ENCODE data around the gene DNAH10. TPM values are rescaled to one million over a fixed set of nuclear protein-coding genes. Genes with fewer than 3 reads are reported as not detected.

Gene DNAH10
- total RNA-seq, 1 experiment from 2014 or later = 0.39 TPM

DNA sequence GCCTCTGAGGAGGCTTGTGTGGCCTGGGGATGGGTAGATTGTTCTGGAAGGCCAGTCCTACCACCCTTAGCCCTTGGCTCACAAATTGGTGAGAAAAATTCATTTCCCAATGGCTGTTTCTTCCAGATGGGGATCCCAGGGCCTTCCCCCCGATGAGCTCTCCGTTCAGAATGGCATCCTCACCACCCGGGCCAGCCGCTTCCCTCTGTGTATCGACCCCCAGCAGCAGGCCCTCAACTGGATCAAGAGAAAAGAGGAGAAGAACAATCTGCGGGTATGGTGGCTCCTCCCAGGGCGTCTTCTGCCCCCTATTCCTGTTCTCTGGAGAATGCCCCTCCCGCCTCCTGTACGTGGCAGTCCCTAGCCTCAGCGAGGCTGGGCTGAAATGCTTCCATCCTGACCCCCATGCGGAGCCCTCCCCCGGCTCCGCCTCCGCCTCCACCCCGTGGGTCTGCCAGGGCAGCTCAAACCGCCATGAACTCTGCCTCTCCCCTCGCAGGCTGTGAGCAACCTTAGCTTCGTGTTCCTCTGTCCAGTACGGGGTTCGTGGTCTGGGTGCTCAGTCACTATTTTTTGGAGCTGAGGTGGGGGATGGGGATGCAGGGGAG lies 152.7 kb downstream of the DNAH10 start:
- ATAC-seq (no peak), DNase-seq (ENCODE audit: low read depth, low spot score) (no peak)
- in situ Hi-C loops (cut with HindIII; ENCODE audit: low pct_unique_long_range_greater_than_20kb, low sequenced_read_pairs) (no loop called here), intact Hi-C loops (cut with micrococcal nuclease; ENCODE audit: unreplicated experiment) (no loop called here)
- BruUV-seq (replicated peaks) = no TSS peak
- no peak overlapping the region for H3K27ac ChIP-seq (ENCODE audit: low read length)
- no peaks in the 10 kb centered on the region for H3K36me3 ChIP-seq (ENCODE audit: control insufficient read depth, insufficient read depth, low read length)
- H3K4me3 ChIP-seq (ENCODE audit: low read depth in 2 of 2, low read length in 2 of 2) = no peak overlapping the region
- H3K27me3 ChIP-seq (ENCODE audit: control insufficient read depth, insufficient read depth, low read length) = peaks cover 2% of the 10 kb centered on the region; the same call in 1 of the 2 replicates
- ChIA-PET CTCF (no interaction called here), POLR2A (no interaction called here)
- no peaks in the 10 kb centered on the region for H3K4me1 ChIP-seq (ENCODE audit: control insufficient read depth, insufficient read depth, low read length)
- TF ChIP-seq, protein P1, sequence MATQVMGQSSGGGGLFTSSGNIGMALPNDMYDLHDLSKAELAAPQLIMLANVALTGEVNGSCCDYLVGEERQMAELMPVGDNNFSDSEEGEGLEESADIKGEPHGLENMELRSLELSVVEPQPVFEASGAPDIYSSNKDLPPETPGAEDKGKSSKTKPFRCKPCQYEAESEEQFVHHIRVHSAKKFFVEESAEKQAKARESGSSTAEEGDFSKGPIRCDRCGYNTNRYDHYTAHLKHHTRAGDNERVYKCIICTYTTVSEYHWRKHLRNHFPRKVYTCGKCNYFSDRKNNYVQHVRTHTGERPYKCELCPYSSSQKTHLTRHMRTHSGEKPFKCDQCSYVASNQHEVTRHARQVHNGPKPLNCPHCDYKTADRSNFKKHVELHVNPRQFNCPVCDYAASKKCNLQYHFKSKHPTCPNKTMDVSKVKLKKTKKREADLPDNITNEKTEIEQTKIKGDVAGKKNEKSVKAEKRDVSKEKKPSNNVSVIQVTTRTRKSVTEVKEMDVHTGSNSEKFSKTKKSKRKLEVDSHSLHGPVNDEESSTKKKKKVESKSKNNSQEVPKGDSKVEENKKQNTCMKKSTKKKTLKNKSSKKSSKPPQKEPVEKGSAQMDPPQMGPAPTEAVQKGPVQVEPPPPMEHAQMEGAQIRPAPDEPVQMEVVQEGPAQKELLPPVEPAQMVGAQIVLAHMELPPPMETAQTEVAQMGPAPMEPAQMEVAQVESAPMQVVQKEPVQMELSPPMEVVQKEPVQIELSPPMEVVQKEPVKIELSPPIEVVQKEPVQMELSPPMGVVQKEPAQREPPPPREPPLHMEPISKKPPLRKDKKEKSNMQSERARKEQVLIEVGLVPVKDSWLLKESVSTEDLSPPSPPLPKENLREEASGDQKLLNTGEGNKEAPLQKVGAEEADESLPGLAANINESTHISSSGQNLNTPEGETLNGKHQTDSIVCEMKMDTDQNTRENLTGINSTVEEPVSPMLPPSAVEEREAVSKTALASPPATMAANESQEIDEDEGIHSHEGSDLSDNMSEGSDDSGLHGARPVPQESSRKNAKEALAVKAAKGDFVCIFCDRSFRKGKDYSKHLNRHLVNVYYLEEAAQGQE (IDR thresholded peaks at IDR 0.05; ENCODE audit: insufficient read depth in 1 of 2, low read depth in 2 of 2, low read length in 1 of 2) = no peak
- TF ChIP-seq, protein P2, sequence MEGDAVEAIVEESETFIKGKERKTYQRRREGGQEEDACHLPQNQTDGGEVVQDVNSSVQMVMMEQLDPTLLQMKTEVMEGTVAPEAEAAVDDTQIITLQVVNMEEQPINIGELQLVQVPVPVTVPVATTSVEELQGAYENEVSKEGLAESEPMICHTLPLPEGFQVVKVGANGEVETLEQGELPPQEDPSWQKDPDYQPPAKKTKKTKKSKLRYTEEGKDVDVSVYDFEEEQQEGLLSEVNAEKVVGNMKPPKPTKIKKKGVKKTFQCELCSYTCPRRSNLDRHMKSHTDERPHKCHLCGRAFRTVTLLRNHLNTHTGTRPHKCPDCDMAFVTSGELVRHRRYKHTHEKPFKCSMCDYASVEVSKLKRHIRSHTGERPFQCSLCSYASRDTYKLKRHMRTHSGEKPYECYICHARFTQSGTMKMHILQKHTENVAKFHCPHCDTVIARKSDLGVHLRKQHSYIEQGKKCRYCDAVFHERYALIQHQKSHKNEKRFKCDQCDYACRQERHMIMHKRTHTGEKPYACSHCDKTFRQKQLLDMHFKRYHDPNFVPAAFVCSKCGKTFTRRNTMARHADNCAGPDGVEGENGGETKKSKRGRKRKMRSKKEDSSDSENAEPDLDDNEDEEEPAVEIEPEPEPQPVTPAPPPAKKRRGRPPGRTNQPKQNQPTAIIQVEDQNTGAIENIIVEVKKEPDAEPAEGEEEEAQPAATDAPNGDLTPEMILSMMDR (IDR thresholded peaks at IDR 0.05) = no peak
- TF ChIP-seq SIN3A (IDR thresholded peaks at IDR 0.05; ENCODE audit: borderline replicate concordance, insufficient read depth, low read depth, low read length) (no peak), POLR2AphosphoS5 (IDR thresholded peaks at IDR 0.05; ENCODE audit: low read depth, low read length) (no peak), TCF7L2 (IDR thresholded peaks at IDR 0.05; ENCODE audit: low read depth, low read length) (no peak)
- no peaks in the 10 kb centered on the region for H3K9me3 ChIP-seq (ENCODE audit: control insufficient read depth, insufficient read depth, low read depth, low read length)

DNA sequence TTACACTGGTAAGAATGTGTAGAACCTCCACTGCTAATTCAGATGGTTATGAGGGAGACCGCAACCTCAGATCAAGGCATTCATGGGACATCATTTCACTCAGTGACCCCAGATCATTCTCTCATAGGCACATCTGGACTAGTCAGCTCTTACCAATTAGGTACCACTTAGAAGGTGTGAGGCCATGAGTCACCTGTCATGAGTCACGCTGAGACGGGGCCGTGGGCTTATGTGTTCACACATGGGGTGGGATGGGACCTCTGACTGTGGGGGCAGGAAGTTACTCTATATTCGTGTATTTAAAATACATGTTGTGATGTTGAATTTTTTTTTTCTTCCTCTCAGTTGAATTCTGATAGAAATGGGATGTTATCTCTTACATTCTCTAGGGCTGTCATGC lies 154.6 kb downstream of the DNAH10 start:
- TF ChIP-seq POLR2AphosphoS5 (IDR thresholded peaks at IDR 0.05; ENCODE audit: low read depth, low read length) (no peak), SIN3A (IDR thresholded peaks at IDR 0.05; ENCODE audit: borderline replicate concordance, insufficient read depth, low read depth, low read length) (no peak), TCF7L2 (IDR thresholded peaks at IDR 0.05; ENCODE audit: low read depth, low read length) (no peak)
- TF ChIP-seq, protein P1 (IDR thresholded peaks at IDR 0.05; ENCODE audit: insufficient read depth in 1 of 2, low read depth in 2 of 2, low read length in 1 of 2) = no peak
- TF ChIP-seq, protein P2 (IDR thresholded peaks at IDR 0.05) = no peak
- no peak for DNase-seq (ENCODE audit: low read depth, low spot score)
- no peaks in the 10 kb centered on the region for H3K9me3 ChIP-seq (ENCODE audit: control insufficient read depth, insufficient read depth, low read depth, low read length)
- no TSS peak for BruUV-seq (replicated peaks)
- H3K27ac ChIP-seq (ENCODE audit: low read length) = no peak overlapping the region
- CTCF ChIA-PET = no interaction called here
- no peak for ATAC-seq
- no peak overlapping the region for H3K4me3 ChIP-seq (ENCODE audit: low read depth in 2 of 2, low read length in 2 of 2)
- H3K27me3 ChIP-seq (ENCODE audit: control insufficient read depth, insufficient read depth, low read length) = peaks cover 2% of the 10 kb centered on the region; the same call in 1 of the 2 replicates
- intact Hi-C loops (cut with micrococcal nuclease; ENCODE audit: unreplicated experiment) (no loop called here), in situ Hi-C loops (cut with HindIII; ENCODE audit: low pct_unique_long_range_greater_than_20kb, low sequenced_read_pairs) (no loop called here)
- no peaks in the 10 kb centered on the region for H3K4me1 ChIP-seq (ENCODE audit: control insufficient read depth, insufficient read depth, low read length)
- no peaks in the 10 kb centered on the region for H3K36me3 ChIP-seq (ENCODE audit: control insufficient read depth, insufficient read depth, low read length)
- POLR2A ChIA-PET = no interaction called here
